ENCODE data around the gene MAFG. TPM values are rescaled to one million over a fixed set of nuclear protein-coding genes. Genes with fewer than 3 reads are reported as not detected.

The MAFG gene
- total and polyA plus RNA-seq, 9 of the 15 experiments (the other 6 are each of a cell fraction or from before 2014, with no cell fraction given): 1.1 to 58.1 (median 24.9) TPM

GRCh38 chr17:81927653-81928543 lies at the start of gene MAFG (continued):
- no peak for TF ChIP-seq PKNOX1 (IDR thresholded peaks at IDR 0.05)
- TF ChIP-seq ZBTB34 (CRISPR knock-in tag; IDR thresholded peaks at IDR 0.05): no peak
- TF ChIP-seq ASH1L (IDR thresholded peaks at IDR 0.05; ENCODE audit: borderline replicate concordance, low read depth, partially characterized antibody): no peak
- TF ChIP-seq CC2D1A (IDR thresholded peaks at IDR 0.05): no peak
- no peak for TF ChIP-seq PHF21A (IDR thresholded peaks at IDR 0.05; ENCODE audit: borderline replicate concordance, low read depth)
- peak; percentile 28; the same call in 1 of the 2 replicates for TF ChIP-seq FOXP1 (CRISPR knock-in tag; IDR thresholded peaks at IDR 0.05)
- peak; percentile 64; the same call in 1 of the 2 replicates for TF ChIP-seq MITF (IDR thresholded peaks at IDR 0.05)
- no peak for TF ChIP-seq ELF4 (CRISPR knock-in tag; IDR thresholded peaks at IDR 0.05)
- no peak; a peak in 1 of 4 replicates for TF ChIP-seq CSDE1 (IDR thresholded peaks at IDR 0.05)
- no peak for TF ChIP-seq KDM5B (IDR thresholded peaks at IDR 0.05; ENCODE audit: insufficient replicate concordance, low read depth, low read length)
- TF ChIP-seq TAF15 (IDR thresholded peaks at IDR 0.05; ENCODE audit: low read depth, low read length): no peak
- no peak for TF ChIP-seq E2F3 (CRISPR knock-in tag; IDR thresholded peaks at IDR 0.05)
- TF ChIP-seq CREB5 (CRISPR knock-in tag; IDR thresholded peaks at IDR 0.05): no peak
- TF ChIP-seq ZNF778 (CRISPR knock-in tag; IDR thresholded peaks at IDR 0.05): no peak
- TF ChIP-seq LARP7 (IDR thresholded peaks at IDR 0.05): no peak
- no peak for TF ChIP-seq IRF1 (CRISPR knock-in tag; IDR thresholded peaks at IDR 0.05; ENCODE audit: borderline replicate concordance)
- TF ChIP-seq KDM1A (IDR thresholded peaks at IDR 0.05): no peak
- TF ChIP-seq GTF2F1 (IDR thresholded peaks at IDR 0.05; ENCODE audit: low read depth, low read length): no peak
- no peak for TF ChIP-seq ZNF551 (CRISPR knock-in tag; IDR thresholded peaks at IDR 0.05)
- no peak for TF ChIP-seq EGR1 (conservative IDR thresholded peaks at IDR 0.05)
